WTC11 (cell line): Measurements from ENCODE around the gene BMP4. TPM values are rescaled to one million over a fixed set of nuclear protein-coding genes. Genes with fewer than 3 reads are reported as not detected.

Experiments used
- ATAC-seq: fragments of 200-7000 bp; cut with Tn5 transposase; 2 replicates; pipeline ENCODE4 v1.10.0; 2021; ENCODE audit warnings: mild to moderate bottlenecking, moderate library complexity
- CTCF ChIA-PET: fragments of 300-600 bp; sonication (Branson Sonifier 250); formaldehyde crosslinking; loops from one replicate; lab custom pipeline; 2021; ENCODE audit warnings: antibody characterized with exemption; lab: Charles Lee
- POLR2A ChIA-PET: fragments of 350-600 bp; sonication (Branson Sonifier 250); formaldehyde crosslinking; loops from one replicate; lab custom pipeline; 2021; ENCODE audit warnings: antibody characterized with exemption; lab: Charles Lee
- DNase-seq: peaks from one replicate; pipeline ENCODE4 v3.0.0; 2021; ENCODE audit warnings: low spot score
- H3K27ac Mint-ChIP-seq: 2 replicates; pipeline ENCODE4 v1.8.0; 2021; ENCODE audit warnings: mixed read lengths
- H3K27me3 Mint-ChIP-seq: 2 replicates; pipeline ENCODE4 v1.8.0; 2021; ENCODE audit warnings: low read depth, mild to moderate bottlenecking, moderate library complexity, mixed read lengths
- H3K36me3 Mint-ChIP-seq: 2 replicates; pipeline ENCODE4 v1.8.0; 2021; ENCODE audit warnings: mixed read lengths
- H3K4me1 Mint-ChIP-seq: 2 replicates; pipeline ENCODE4 v1.8.0; 2022; ENCODE audit warnings: mixed read lengths
- H3K4me3 Mint-ChIP-seq: 2 replicates; pipeline ENCODE4 v1.8.0; 2021; ENCODE audit warnings: mild to moderate bottlenecking, moderate library complexity, mixed read lengths
- H3K9me3 Mint-ChIP-seq: 2 replicates; pipeline ENCODE4 v1.8.0; 2021; ENCODE audit warnings: mixed read lengths
- E2F5 ChIP-seq: sonication (generic); formaldehyde crosslinking; IDR thresholded peaks from 2 replicates; pipeline ENCODE4 v1.8.1; 2022; ENCODE audit warnings: mild to moderate bottlenecking, moderate library complexity, missing genetic modification reagents
- FOXK1 ChIP-seq: sonication (generic); formaldehyde crosslinking; IDR thresholded peaks from 2 replicates; pipeline ENCODE4 v1.8.0; 2022; ENCODE audit warnings: mild to moderate bottlenecking, moderate library complexity, missing genetic modification reagents
- HMGA2 ChIP-seq: fragments of 250-450 bp; sonication (Bioruptor Pico); IDR thresholded peaks from 2 replicates; pipeline ENCODE4 v1.4.0; 2021; ENCODE audit warnings: mild to moderate bottlenecking, moderate library complexity
- IRF1 ChIP-seq: sonication (generic); formaldehyde crosslinking; IDR thresholded peaks from 2 replicates; pipeline ENCODE4 v1.8.0; 2023; ENCODE audit warnings: missing genetic modification reagents
- KAT7 ChIP-seq: sonication (generic); formaldehyde crosslinking; IDR thresholded peaks from 2 replicates; pipeline ENCODE4 v1.8.1; 2023; ENCODE audit warnings: missing genetic modification reagents, mild to moderate bottlenecking, borderline replicate concordance
- NFATC4 ChIP-seq: fragments of 250-450 bp; sonication (Bioruptor Pico); IDR thresholded peaks from 2 replicates; pipeline ENCODE4 v1.9.0; 2021; ENCODE audit warnings: mild to moderate bottlenecking
- NR1H2 ChIP-seq: sonication (generic); formaldehyde crosslinking; IDR thresholded peaks from 2 replicates; pipeline ENCODE4 v1.9.0; 2021; ENCODE audit warnings: mild to moderate bottlenecking, moderate library complexity, missing genetic modification reagents
- PRRX2 ChIP-seq: fragments of 250-450 bp; sonication (Bioruptor Pico); IDR thresholded peaks from 2 replicates; pipeline ENCODE4 v1.8.0; 2021; ENCODE audit warnings: mild to moderate bottlenecking
- SMAD4 ChIP-seq: sonication (generic); formaldehyde crosslinking; IDR thresholded peaks from 2 replicates; pipeline ENCODE4 v1.8.0; 2022; ENCODE audit warnings: mild to moderate bottlenecking, missing genetic modification reagents
- ZNF121 ChIP-seq: sonication (generic); formaldehyde crosslinking; IDR thresholded peaks from 2 replicates; pipeline ENCODE4 v1.8.0; 2023; ENCODE audit warnings: missing genetic modification reagents
- ZNF138 ChIP-seq: sonication (generic); formaldehyde crosslinking; conservative IDR thresholded peaks from 2 replicates; pipeline ENCODE4 v1.8.1; 2022; ENCODE audit warnings: mild to moderate bottlenecking, moderate library complexity, missing genetic modification reagents
- ZNF232 ChIP-seq: sonication (generic); formaldehyde crosslinking; IDR thresholded peaks from 2 replicates; pipeline ENCODE4 v1.8.0; 2022; ENCODE audit warnings: mild to moderate bottlenecking, missing genetic modification reagents
- ZNF425 ChIP-seq: fragments of 250-450 bp; sonication (Bioruptor Pico); conservative IDR thresholded peaks from 2 replicates; pipeline ENCODE4 v1.9.0; 2021; ENCODE audit warnings: mild to moderate bottlenecking
- ZSCAN18 ChIP-seq: fragments of 250-450 bp; sonication (Bioruptor Pico); IDR thresholded peaks from 2 replicates; pipeline ENCODE4 v2.1.2; 2022; ENCODE audit warnings: mild to moderate bottlenecking, moderate library complexity
- total RNA-seq: library from RNA; stranded (reverse); gene quantifications from 3 replicates; pipeline ENCODE4 v1.2.3, GENCODE V29; 2021
- TF ChIP-seq, protein P1 (sequence below): sonication (generic); formaldehyde crosslinking; IDR thresholded peaks from 2 replicates; pipeline ENCODE4 v1.8.1; 2023; ENCODE audit warnings: mild to moderate bottlenecking, missing genetic modification reagents, moderate library complexity
- TF ChIP-seq, protein P2 (sequence below): sonication (generic); formaldehyde crosslinking; IDR thresholded peaks from 2 replicates; pipeline ENCODE4 v1.8.0; 2022; ENCODE audit warnings: mild to moderate bottlenecking, missing genetic modification reagents
- TF ChIP-seq, protein P3 (sequence below): sonication (generic); formaldehyde crosslinking; conservative IDR thresholded peaks from 2 replicates; pipeline ENCODE4 v1.8.1; 2023; ENCODE audit warnings: mild to moderate bottlenecking, low read depth, missing genetic modification reagents, moderate library complexity

The BMP4 gene
- total RNA-seq, 1 experiment from 2014 or later = 7.8 TPM

- H3K27ac Mint-ChIP-seq = no peak overlapping the region
- peak; percentile 96 for TF ChIP-seq HMGA2 (CRISPR knock-in tag)
- TF ChIP-seq NR1H2 (CRISPR knock-in tag) = no peak
- TF ChIP-seq PRRX2 = no peak
- TF ChIP-seq, protein P1, sequence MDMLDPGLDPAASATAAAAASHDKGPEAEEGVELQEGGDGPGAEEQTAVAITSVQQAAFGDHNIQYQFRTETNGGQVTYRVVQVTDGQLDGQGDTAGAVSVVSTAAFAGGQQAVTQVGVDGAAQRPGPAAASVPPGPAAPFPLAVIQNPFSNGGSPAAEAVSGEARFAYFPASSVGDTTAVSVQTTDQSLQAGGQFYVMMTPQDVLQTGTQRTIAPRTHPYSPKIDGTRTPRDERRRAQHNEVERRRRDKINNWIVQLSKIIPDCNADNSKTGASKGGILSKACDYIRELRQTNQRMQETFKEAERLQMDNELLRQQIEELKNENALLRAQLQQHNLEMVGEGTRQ (CRISPR knock-in tag) = no peak
- no peak for TF ChIP-seq FOXK1 (CRISPR knock-in tag)
- no peak for TF ChIP-seq ZNF121 (CRISPR knock-in tag)
- TF ChIP-seq, protein P2, sequence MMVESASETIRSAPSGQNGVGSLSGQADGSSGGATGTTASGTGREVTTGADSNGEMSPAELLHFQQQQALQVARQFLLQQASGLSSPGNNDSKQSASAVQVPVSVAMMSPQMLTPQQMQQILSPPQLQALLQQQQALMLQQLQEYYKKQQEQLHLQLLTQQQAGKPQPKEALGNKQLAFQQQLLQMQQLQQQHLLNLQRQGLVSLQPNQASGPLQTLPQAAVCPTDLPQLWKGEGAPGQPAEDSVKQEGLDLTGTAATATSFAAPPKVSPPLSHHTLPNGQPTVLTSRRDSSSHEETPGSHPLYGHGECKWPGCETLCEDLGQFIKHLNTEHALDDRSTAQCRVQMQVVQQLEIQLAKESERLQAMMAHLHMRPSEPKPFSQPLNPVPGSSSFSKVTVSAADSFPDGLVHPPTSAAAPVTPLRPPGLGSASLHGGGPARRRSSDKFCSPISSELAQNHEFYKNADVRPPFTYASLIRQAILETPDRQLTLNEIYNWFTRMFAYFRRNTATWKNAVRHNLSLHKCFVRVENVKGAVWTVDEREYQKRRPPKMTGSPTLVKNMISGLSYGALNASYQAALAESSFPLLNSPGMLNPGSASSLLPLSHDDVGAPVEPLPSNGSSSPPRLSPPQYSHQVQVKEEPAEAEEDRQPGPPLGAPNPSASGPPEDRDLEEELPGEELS (CRISPR knock-in tag) = no peak
- no peak for TF ChIP-seq IRF1
- no peak for TF ChIP-seq NFATC4 (CRISPR knock-in tag)
- TF ChIP-seq, all 79 proteins: peak for 1
- no peaks in the 10 kb centered on the region for H3K36me3 Mint-ChIP-seq
- ATAC-seq (no peak), DNase-seq (no peak)
- CTCF ChIA-PET = no interaction called here
- H3K27me3 Mint-ChIP-seq = 0 out of 2 replicates have a peak, but pooled peaks cover 2% of the 10 kb centered on the region
- H3K4me1 Mint-ChIP-seq = peaks cover 13% of the 10 kb centered on the region
- POLR2A ChIA-PET = no interaction called here
- no peak overlapping the region for H3K4me3 Mint-ChIP-seq
- no peaks in the 10 kb centered on the region for H3K9me3 Mint-ChIP-seq
Measured at GRCh38 chr14:53996041-53996440, 39.4 kb upstream of the BMP4 start.

GRCh38 chr14:53993920-53994607, 37.4 kb upstream of the BMP4 start:
- Mint-ChIP-seq H3K9me3 (peaks cover 5% of the 10 kb centered on the region; the same call in 1 of the 2 replicates), H3K27ac (no peak overlapping the region; the same call in 1 of the 2 replicates), H3K27me3 (no peaks in the 10 kb centered on the region), H3K4me1 (peaks cover 10% of the 10 kb centered on the region), H3K36me3 (no peaks in the 10 kb centered on the region), H3K4me3 (no peak overlapping the region)
- ATAC-seq (peak; percentile 39), DNase-seq (no peak)
- ChIA-PET CTCF (no interaction called here), POLR2A (no interaction called here)
- no peak for TF ChIP-seq KAT7 (CRISPR knock-in tag)
- no peak for TF ChIP-seq ZSCAN18 (CRISPR knock-in tag)
- no peak for TF ChIP-seq SMAD4 (CRISPR knock-in tag)
- no peak for TF ChIP-seq ZNF232 (CRISPR knock-in tag)
- no peak for TF ChIP-seq ZNF138
- no peak for TF ChIP-seq IRF1
- TF ChIP-seq E2F5 (CRISPR knock-in tag) = no peak

GRCh38 chr14:53990978-53991377, 34.4 kb upstream of the BMP4 start:
- CTCF ChIA-PET = interaction anchor here (0.7 kb wide), 1 partner anchor 184 kb away, joined by 3 read pairs; no protein-coding TSS in a partner anchor
- ATAC-seq = no peak
- TF ChIP-seq, protein P3, sequence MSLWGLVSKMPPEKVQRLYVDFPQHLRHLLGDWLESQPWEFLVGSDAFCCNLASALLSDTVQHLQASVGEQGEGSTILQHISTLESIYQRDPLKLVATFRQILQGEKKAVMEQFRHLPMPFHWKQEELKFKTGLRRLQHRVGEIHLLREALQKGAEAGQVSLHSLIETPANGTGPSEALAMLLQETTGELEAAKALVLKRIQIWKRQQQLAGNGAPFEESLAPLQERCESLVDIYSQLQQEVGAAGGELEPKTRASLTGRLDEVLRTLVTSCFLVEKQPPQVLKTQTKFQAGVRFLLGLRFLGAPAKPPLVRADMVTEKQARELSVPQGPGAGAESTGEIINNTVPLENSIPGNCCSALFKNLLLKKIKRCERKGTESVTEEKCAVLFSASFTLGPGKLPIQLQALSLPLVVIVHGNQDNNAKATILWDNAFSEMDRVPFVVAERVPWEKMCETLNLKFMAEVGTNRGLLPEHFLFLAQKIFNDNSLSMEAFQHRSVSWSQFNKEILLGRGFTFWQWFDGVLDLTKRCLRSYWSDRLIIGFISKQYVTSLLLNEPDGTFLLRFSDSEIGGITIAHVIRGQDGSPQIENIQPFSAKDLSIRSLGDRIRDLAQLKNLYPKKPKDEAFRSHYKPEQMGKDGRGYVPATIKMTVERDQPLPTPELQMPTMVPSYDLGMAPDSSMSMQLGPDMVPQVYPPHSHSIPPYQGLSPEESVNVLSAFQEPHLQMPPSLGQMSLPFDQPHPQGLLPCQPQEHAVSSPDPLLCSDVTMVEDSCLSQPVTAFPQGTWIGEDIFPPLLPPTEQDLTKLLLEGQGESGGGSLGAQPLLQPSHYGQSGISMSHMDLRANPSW (CRISPR knock-in tag) = no peak
- TF ChIP-seq IRF1 = no peak
- TF ChIP-seq ZNF425 (CRISPR knock-in tag) = no peak

More at GRCh38 chr14:53990978-53991377, 34.4 kb upstream of the BMP4 start:
- Mint-ChIP-seq H3K4me3 (no peak overlapping the region), H3K36me3 (peaks cover 13% of the 10 kb centered on the region), H3K27me3 (peaks cover 13% of the 10 kb centered on the region), H3K4me1 (peaks cover 5% of the 10 kb centered on the region), H3K9me3 (peaks cover 27% of the 10 kb centered on the region), H3K27ac (no peak overlapping the region)
- no peak for DNase-seq
- POLR2A ChIA-PET = interaction anchor here (0.6 kb wide), 1 partner anchor 44 kb away, joined by 3 read pairs; no protein-coding TSS in a partner anchor
